HG03066 (cell line): ENCODE results near the gene NCF2.
A peak's percentile ranks its signal among the peaks of the same experiment; 100 is the strongest.
"Not testable (repeated sequence)": the region's sequence is repeated elsewhere in the genome, so short reads cannot be mapped to it uniquely, and the experiment has no call there.

Experiments used
- ATAC-seq: cut with Tn5 transposase; IDR thresholded peaks from one replicate; pipeline ENCODE4 v1.9.1; 2021; ENCODE audit warnings: low read depth; ENCODE audit not compliant: unreplicated experiment

Gene NCF2

DNA sequence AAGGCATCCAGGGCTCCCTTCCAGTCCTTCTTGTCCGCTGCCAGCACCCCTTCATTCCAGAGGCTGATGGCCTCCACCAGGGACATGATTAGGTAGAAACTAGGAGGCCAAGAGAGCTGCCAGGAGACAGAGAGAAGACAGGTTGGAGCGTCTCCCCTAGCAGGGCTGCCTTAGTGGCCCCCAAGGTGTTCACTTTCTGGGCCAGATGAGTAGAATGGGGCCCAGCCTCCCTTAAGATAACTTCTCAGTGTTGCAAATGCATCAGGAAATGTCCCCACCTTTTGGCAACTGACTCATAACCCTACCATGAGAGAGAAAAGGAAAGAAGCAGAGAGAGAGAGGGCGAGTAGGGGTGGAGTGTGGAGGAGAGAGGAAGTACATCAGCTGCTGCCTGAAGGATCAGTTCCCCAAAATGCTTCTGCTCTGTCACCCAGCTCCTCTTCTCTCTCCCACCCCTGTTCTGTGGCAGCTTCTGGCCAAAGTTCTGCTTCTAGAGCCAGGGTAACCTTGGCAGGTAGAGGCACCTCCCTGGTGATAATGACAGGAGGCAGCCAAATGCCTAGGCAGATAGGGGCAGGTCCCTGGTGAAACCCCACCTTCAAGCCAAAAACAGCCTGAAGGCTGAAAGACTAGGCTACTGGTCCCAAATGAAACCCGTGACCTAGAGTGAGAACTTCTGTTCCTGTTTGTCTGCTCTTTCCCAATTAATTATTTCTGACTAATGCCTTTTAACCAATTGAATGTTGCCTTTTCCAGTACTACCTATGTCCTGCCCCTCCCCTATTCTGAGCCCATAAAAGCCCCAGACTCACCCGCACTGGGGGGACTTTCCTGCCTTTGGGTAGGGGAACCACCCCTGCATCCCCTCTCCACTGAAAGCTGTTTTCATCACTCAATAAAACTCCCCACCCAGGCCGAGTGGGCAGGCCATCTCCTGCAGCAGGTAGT is at the start of gene NCF2:
Gene NCF2 (minus strand): TSS at position 216 of the 948 bp plus-strand sequence. CDS start 130 bp downstream, at position 86.
- peak; percentile 77 for ATAC-seq

DNA sequence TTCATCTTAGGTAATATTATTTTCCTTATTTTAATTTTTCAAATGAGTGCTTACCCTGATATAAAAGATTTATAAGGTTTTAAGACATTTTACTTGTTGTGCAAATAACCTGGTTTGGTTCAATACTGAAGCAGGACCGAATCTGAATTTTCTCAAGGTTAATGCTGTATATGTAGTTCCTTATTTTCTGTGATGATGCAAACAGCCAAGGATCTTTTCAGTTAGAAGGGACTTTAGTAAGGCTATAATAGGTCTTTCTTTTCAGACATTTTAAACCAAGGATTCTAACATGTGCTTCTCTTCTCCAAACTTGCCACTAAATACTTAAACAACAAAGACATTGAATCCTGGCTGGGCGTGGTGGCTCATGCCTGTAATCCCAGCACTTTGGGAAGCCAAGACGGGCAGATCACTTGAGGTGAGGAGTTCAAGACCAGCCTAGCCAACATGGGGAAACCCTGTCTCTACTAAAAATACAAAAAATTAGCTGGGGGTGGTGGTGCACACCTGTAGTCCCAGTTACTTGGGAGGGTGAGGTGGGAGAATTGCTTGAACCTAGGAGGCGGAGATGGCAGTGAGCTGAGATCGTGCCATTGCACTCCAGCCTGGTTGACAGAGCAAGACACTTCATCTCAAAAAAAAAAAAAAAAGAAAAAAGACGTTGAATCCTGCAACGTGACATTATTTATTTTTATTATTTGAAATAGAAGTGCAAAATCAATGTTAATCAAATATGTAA is 48.6 kb upstream of the NCF2 start:
- ATAC-seq, result no peak

DNA sequence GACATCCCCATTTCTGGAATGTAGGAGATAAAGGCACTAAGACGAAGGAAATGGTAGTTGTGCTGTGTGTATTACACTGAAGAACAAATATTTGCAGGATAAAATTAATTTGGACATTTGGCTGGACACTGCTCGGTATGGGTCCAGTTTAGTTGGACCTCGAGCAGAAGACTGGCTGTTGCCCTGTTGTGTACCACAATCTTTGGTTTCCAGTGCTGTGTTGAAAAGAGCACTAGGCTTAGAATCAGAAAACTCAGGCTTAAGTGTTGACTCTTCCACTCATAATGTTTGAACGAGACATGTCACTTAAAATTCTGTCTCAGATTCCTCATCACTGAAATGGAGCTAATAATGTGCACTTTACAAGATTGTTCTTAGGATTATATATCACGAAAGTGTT is 46.5 kb upstream of the NCF2 start:
- no peak for ATAC-seq

DNA sequence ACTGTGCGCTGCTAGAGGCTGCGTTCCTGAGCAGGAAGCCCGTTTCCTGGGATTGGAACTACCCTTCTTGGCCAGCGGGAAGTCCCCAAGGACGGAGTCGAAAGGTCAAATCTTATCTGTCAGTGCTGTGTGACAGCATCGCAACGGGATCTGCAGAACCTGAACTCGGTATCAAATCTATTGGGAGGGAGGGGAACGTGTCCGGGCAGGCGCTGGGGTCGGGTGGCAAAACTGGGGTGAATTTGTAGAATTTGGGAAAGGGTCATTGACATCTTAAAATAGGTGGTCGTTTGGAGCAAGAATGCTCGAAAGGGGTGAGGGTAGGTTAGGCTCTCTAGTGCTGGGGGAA is 46.0 kb upstream of the NCF2 start:
- no peak for ATAC-seq

DNA sequence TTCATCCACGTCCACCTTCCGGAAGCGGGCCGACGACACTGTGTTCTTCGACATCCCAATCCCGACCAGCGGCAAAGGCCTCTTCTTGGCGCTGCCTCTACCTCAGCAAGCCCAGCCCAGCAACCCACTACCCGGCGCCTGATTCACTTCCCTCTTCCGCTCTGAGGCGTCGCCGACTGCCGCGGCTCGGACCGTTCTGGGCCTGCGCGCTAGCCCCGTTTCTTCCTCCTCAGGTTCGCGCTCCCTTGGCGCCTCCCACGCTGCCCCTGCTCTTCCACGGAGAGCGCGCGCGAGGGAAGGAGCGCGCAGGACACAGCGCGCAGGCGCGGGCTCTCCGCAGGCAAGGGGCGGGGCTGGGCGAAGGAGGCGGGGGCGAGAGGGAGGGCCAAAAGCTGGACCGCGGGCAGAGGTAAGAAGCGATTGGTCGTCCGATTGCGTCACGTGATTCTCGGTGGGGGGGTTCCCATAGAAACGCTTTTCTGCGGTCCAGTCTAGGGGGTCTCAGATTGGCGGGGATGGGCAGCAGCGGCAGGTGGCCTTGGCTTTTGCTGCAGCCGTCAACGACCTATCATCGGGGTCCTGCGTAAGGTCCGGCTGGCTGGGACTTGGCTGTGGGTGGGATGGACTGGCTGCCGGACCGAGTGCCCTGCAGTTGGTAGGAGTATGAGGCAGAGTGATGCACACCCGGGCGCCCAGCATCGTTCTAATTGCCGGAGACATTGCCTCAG is 45.5 kb upstream of the NCF2 start, which contains the start of gene ARPC5:
Gene ARPC5 (minus strand): TSS at position 178 of the 728 bp plus-strand sequence. CDS start 124 bp downstream, at position 54.
- ATAC-seq, result peak; percentile 77

DNA sequence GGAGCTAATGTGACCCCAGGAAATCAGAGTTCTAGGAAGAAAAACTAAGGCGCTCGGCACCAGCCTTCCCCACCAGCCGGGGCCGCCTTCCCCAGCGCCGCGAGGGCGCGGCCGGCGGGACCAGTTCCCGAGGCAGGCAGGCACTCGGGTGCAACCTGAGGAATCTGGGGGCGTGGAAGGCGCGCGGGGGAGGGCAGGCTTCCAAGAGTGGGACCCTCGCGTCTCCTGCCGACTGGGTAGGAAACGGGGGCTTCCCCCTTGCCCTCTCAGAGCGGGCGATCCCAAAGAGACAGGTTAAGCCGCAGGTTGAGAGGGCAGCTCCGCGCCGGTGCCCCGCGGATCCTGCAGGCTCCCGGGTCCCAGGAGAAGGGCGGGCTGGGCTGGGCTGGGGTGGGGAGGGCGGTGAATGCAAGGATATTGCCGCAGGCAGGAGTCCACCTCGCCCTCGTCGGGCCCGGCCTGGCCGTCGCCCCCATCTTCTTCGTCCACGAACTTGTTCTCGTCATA is 44.9 kb upstream of the NCF2 start:
- ATAC-seq, result peak; percentile 8

- no peak for ATAC-seq
Observed at GRCh38 chr1:183634429-183635065, 44.3 kb upstream of the NCF2 start.

GRCh38 chr1:183633676-183634343 is 43.6 kb upstream of the NCF2 start:
- peak; percentile 45 for ATAC-seq

DNA sequence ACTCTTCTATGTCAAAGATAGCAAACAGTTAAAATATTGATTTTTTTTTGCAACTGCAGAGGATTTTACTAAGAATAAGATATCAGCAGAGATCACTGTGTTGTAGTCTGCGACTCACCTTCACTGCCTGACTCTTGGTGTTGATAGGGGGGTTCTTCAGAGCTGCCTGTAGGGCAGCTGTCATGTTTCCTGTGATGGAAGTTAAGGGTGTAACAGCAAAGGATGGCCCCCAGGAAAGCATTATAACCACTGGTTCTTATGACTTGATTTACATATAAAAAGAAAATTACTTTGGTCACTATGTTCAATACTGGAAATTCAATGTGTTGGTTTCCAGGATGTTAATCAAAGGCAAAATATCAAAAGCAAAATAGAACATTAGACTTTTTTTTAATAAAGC is 42.7 kb upstream of the NCF2 start:
- no peak for ATAC-seq

DNA sequence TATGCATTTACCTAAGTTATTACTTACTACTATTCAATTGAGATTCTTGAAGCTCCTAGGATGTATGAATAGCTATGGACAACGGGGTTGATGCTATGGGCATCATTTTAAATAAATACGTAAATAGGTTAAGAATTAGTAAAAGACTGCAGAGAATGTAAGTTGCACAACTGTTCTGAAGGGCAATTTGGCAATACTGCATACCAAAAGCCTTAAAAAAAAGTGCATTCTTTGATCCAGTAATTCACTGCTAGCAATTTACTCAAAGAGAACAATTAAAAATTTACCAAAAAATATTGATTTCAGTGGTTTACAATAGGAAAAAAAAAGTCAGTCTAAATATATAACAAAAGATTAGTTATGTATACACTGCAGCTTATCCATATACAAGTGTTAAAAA is 41.9 kb upstream of the NCF2 start:
- ATAC-seq, result no peak

DNA sequence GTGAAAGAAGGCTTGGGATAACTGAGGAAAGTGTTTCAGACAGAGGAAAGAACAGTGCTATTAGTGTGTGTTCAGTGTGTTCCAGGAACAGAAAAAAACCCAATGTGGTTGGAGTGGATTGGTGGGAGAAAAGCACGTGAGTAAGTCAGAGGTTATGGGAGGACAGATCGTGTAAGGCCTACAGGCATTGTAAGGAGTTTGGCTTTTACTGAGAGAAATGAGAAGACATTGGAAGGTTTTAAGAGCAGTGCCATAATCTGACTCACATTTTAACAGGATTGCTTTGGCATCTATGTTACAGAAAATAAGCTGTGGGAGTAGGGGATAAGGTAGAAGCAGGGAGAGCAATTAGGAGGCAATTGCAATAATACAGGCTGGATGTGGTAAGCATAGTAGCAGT is 40.5 kb upstream of the NCF2 start:
- no peak for ATAC-seq

- ATAC-seq, result no peak
Observed at GRCh38 chr1:183628537-183628936, 38.3 kb upstream of the NCF2 start.

DNA sequence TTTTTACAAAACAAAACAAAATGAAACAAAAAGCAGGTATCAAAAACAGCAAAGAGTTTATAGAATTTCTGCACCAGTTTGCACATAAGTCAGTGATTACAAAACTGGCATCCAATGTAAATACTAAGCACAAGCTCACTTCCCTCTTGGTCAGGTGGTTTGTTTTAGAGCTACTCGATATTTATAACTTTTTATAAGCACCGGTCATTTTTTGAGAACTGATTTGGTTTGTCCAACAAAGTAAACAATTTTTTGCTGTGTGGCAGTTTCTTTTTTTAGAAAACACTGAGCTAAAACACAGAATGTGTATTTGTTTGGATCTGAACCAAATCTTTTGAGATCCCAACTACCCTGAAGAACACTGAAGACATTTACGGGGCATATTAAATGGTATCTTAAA is 36.0 kb upstream of the NCF2 start:
- not testable (repeated sequence) for ATAC-seq

- peak; percentile 79 for ATAC-seq
Observed at GRCh38 chr1:183622884-183623785, 32.9 kb upstream of the NCF2 start.

GRCh38 chr1:183622013-183622412 is 31.8 kb upstream of the NCF2 start:
- no peak for ATAC-seq

DNA sequence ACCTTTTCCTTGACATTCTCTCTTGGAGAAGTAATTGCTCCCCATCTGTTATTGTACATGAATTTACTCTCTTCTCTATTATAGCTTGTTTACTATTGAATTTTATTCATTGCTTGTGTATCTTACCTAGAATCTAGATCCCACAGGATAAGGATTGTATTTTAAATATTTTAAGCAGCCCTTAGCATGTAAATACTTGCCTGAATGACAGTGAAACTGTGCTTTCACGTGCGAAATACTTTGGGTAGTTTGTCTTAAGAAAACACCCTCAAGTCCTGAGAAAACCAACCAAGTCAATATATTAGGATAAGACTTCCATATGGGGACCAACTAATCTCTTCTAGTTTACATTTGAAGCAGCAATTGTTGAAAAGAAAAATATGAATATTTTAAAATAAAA is 30.1 kb upstream of the NCF2 start:
- ATAC-seq, result no peak

DNA sequence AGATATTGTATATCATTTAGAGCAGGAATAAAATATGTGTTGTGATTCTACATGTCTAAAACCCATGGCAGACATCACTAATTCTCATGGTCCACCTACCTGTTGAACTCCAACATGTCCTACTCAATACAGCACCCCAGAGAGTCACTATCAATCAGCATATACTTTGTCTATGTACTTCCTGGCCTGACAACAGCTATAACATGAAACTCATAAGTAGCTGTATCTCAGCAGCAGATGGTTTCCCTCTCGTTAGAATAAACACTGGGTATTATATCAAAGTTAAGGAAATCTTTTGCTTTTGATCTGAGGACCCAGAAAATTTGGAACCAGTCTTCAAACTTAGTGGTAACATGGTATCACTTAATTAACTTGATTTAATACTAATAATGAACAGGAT is 29.5 kb upstream of the NCF2 start:
- ATAC-seq, result no peak

DNA sequence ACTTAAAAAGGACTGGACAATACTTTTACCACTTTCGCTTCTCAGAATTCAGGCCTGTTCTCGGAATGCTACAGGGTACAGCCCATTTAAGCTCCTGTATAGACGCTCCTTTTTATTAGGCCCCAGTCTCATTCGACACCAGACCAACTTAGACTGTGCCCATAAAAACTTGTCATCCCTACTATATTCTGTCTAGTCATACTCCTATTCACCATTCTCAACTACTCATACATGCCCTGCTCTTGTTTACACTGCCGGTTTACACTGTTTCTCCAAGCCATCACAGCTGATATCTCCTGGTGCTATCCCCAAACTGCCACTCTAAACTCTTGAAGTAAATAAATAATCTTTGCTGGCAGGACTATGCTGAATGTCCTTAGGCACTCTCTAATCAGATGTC is 27.9 kb upstream of the NCF2 start:
- not testable (repeated sequence) for ATAC-seq

DNA sequence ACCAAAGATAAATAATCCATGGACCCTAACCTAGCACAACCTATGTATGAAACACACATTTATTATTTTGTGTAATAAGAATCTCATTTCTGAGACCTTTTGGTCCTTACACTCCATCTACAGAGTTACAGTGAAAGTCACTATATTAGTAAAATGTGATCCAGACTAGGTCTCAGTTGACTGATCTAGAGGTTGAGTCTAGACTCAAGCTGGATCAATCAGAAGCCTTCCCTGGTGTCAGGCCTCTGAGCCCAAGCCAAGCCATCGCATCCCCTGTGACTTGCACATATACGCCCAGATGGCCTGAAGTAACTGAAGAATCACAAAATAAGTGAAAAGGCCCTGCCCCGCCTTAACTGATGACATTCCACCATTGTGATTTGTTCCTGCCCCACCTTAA is 22.7 kb upstream of the NCF2 start:
- ATAC-seq, result not testable (repeated sequence)
